A673 (cell line): Measurements from ENCODE around the gene P3R3URF. TPM values are rescaled to one million over a fixed set of nuclear protein-coding genes. Genes with fewer than 3 reads are reported as not detected.

Experiments used
- BruUV-seq: library from RNA; stranded (reverse); fragments of 400-500 nt; replicated peaks from 2 replicates; lab custom pipeline; 2021; lab: Mats Ljungman, UMichigan
- CTCF ChIA-PET: fragments of 300-600 bp; sonication (Branson Sonifier 250); formaldehyde crosslinking; loops from one replicate; lab custom pipeline; 2022; ENCODE audit warnings: antibody characterized with exemption; lab: Charles Lee
- POLR2A ChIA-PET: fragments of 300-600 bp; sonication (Branson Sonifier 250); formaldehyde crosslinking; loops from one replicate; lab custom pipeline; 2022; ENCODE audit warnings: antibody characterized with exemption; ENCODE audit not compliant: low non-redundant PET; lab: Charles Lee
- DNase-seq: peaks from one replicate; pipeline ENCODE4 v3.0.0-alpha.2; 2015; ENCODE audit warnings: low spot score
- H3K27ac ChIP-seq: fragments of 200-600 bp; sonication (generic); 2 replicates; pipeline ENCODE4 v1.5.1; 2016; ENCODE audit warnings: mixed run types, low read depth, mild to moderate bottlenecking, mixed read lengths, antibody characterized with exemption, low read length; ENCODE audit not compliant: poor library complexity, severe bottlenecking
- H3K27me3 ChIP-seq: fragments of 200-600 bp; sonication (generic); replicated peaks from 2 replicates; pipeline ENCODE4 v1.6.1; 2017; ENCODE audit warnings: mixed run types, low read depth, mild to moderate bottlenecking, mixed read lengths, antibody characterized with exemption, low read length; ENCODE audit not compliant: insufficient read depth, poor library complexity
- H3K36me3 ChIP-seq: fragments of 200-600 bp; sonication (generic); 2 replicates; pipeline ENCODE4 v1.6.1; 2016; ENCODE audit warnings: mixed run types, mild to moderate bottlenecking, mixed read lengths, antibody characterized with exemption, low read length; ENCODE audit not compliant: insufficient read depth, poor library complexity, severe bottlenecking
- H3K4me1 ChIP-seq: fragments of 200-600 bp; sonication (generic); 2 replicates; pipeline ENCODE4 v1.6.1; 2017; ENCODE audit warnings: mixed run types, mild to moderate bottlenecking, mixed read lengths, antibody characterized with exemption, low read length; ENCODE audit not compliant: insufficient read depth, poor library complexity, severe bottlenecking
- H3K4me3 ChIP-seq: fragments of 200-600 bp; sonication (generic); 2 replicates; pipeline ENCODE4 v1.5.1; 2016; ENCODE audit warnings: low read depth, mixed run types, mild to moderate bottlenecking, mixed read lengths, low read length; ENCODE audit not compliant: poor library complexity, severe bottlenecking
- H3K9me3 ChIP-seq: fragments of 200-600 bp; sonication (generic); 2 replicates; pipeline ENCODE4 v1.6.1; 2016; ENCODE audit warnings: mixed run types, low read depth, mild to moderate bottlenecking, mixed read lengths, antibody characterized with exemption, low read length; ENCODE audit not compliant: poor library complexity, severe bottlenecking
- CTCF ChIP-seq: fragments of 300-800, 200-600 bp; sonication (generic); conservative IDR thresholded peaks from 2 replicates; pipeline ENCODE4 v1.5.1; 2017; ENCODE audit warnings: low read depth, mild to moderate bottlenecking, antibody characterized with exemption, low read length, moderate library complexity, mixed read lengths
- EZH2 ChIP-seq: fragments of 200-600 bp; sonication (generic); IDR thresholded peaks from 2 replicates; pipeline ENCODE4 v1.6.1; 2017; ENCODE audit warnings: borderline replicate concordance, low read depth, mild to moderate bottlenecking, mixed read lengths, antibody characterized with exemption, low read length; ENCODE audit not compliant: poor library complexity, severe bottlenecking
- intact Hi-C: fragments of 100-400 bp; cut with micrococcal nuclease; formaldehyde crosslinking; loops from one replicate; pipeline ENCODE4 v1.10.0; 2022; ENCODE audit not compliant: unreplicated experiment
- total RNA-seq: library from RNA; stranded (reverse); gene quantifications from 2 replicates; pipeline ENCODE4 v1.2.3, GENCODE V29; 2021

Gene P3R3URF
- total RNA-seq, 1 experiment from 2014 or later, result not detected

DNA sequence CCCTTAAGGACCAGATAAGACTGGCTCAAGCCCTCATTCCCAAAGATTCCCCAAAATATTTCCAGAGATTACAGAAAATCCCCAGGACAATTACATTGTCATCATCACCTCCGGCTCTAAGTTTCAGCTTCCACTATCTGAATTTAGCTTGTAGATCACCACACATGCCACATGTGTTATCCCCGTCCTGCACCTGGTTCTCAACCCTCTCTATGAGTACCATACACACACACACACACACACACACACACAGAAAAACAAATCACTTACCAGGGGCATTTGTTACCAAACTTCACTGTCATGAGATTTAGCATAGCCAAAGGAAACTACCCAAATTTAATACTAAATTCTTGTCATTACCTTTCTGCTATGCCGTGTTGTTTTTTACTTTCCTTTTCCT is 16.8 kb downstream of the P3R3URF start:
- Histone ChIP-seq H3K27ac (no peak overlapping the region), H3K4me3 (no peak overlapping the region), H3K4me1 (no peaks in the 10 kb centered on the region), H3K27me3 (no peaks in the 10 kb centered on the region), H3K36me3 (no peaks in the 10 kb centered on the region), H3K9me3 (no peaks in the 10 kb centered on the region)
- POLR2A ChIA-PET, result no interaction called here
- CTCF ChIA-PET, result no interaction called here
- no peak for TF ChIP-seq EZH2
- intact Hi-C loops, result no loop called here
- no TSS peak for BruUV-seq
- DNase-seq, result no peak

DNA sequence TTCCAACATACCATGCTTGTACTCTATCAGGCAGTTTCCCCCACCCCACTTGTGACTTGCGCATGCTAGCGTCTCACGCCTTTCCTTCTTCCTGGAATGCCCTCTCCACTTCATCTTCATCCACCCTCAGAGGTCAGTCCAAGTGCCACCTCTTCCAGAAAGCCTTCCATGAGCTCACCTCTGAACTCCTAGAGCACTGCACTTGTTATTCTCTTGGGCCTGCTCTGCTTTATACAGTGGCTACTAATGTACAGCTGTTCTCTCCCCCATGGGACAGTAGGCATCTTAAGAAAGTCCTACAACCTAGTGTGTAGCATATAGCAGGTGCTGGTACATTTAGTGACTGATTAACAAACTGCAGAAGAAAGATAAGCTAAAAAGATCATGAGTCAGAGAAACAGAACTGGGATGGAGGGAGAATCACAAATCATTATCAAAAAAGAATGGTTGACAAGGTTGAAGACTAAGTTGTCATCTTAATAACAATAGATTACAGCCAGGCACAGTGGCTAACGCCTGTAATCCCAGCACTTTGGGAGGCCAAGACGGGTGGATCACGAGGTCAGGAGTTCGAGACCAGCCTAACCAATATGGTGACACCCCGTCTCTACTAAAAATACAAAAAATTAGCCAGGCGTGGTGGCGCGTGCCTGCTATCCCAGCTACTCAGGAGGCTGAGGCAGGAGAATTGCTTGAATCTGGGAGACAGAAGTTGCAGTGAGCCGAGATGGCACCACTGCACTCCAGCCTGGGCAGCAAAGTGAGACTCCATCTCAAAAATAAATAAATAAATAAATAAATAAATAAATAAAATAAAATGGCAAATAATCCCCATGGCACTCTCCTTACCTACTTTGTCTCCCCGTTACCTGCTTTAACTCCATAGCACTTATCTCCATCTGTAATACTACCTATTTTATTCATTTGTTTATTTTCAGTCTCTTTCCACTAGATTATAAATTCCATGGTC is 17.7 kb downstream of the P3R3URF start:
- no peak overlapping the region for H3K27ac ChIP-seq
- TF ChIP-seq EZH2 (no peak), CTCF (no peak)
- H3K9me3 ChIP-seq, result no peaks in the 10 kb centered on the region
- DNase-seq, result no peak
- ChIA-PET POLR2A (no interaction called here), CTCF (no interaction called here)
- no peak overlapping the region for H3K4me3 ChIP-seq
- intact Hi-C loops, result no loop called here
- BruUV-seq, result no TSS peak
- H3K36me3 ChIP-seq, result no peaks in the 10 kb centered on the region
- H3K4me1 ChIP-seq, result no peaks in the 10 kb centered on the region
- no peaks in the 10 kb centered on the region for H3K27me3 ChIP-seq

- CTCF ChIA-PET, result no interaction called here
- Histone ChIP-seq H3K9me3 (no peaks in the 10 kb centered on the region), H3K36me3 (no peaks in the 10 kb centered on the region), H3K4me3 (no peak overlapping the region), H3K27ac (no peak overlapping the region), H3K27me3 (no peaks in the 10 kb centered on the region), H3K4me1 (no peaks in the 10 kb centered on the region)
- POLR2A ChIA-PET, result no interaction called here
- TF ChIP-seq EZH2 (no peak), CTCF (no peak)
- intact Hi-C loops, result no loop called here
- DNase-seq, result no peak
- no TSS peak for BruUV-seq
These were observed 18.4 kb downstream of the P3R3URF start for GRCh38 chr1:46157916-46158311.
